ENCODE data around the gene ASAP2.

DNA sequence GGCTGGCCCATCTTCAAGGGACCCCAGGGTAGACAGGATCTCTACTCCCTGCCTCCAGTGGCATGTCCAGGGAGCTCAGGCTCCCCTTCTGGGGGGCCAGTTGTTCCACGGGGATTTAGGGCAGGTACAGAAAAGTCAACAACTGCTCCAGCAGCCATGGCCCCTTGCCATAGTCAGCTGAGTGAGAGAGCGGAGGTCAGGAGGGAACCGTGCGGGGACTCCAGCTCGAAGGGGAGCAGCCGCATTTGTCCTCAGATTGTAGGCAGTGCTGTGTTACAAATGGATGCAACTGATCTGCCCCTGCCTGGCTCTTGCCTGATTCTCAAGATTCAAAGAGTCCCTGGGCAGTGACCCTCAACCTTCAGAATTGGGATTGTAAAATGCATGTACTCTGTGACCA lies 166.9 kb downstream of the ASAP2 start:
- TF ChIP-seq, protein P1, sequence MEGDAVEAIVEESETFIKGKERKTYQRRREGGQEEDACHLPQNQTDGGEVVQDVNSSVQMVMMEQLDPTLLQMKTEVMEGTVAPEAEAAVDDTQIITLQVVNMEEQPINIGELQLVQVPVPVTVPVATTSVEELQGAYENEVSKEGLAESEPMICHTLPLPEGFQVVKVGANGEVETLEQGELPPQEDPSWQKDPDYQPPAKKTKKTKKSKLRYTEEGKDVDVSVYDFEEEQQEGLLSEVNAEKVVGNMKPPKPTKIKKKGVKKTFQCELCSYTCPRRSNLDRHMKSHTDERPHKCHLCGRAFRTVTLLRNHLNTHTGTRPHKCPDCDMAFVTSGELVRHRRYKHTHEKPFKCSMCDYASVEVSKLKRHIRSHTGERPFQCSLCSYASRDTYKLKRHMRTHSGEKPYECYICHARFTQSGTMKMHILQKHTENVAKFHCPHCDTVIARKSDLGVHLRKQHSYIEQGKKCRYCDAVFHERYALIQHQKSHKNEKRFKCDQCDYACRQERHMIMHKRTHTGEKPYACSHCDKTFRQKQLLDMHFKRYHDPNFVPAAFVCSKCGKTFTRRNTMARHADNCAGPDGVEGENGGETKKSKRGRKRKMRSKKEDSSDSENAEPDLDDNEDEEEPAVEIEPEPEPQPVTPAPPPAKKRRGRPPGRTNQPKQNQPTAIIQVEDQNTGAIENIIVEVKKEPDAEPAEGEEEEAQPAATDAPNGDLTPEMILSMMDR (IDR thresholded peaks at IDR 0.05; ENCODE audit: borderline replicate concordance, extremely low read depth, low read length, poor library complexity, severe bottlenecking) = no peak
- no peak for TF ChIP-seq EZH2 (IDR thresholded peaks at IDR 0.05; ENCODE audit: borderline replicate concordance, low read depth, low read length, severe bottlenecking)
